GDM1 (cell line): ENCODE results near the gene TMPRSS11F.
"Not testable (repeated sequence)": the region's sequence is repeated elsewhere in the genome, so short reads cannot be mapped to it uniquely, and the experiment has no call there.

ENCODE experiments used
- DNase-seq: peaks from one replicate; lab custom pipeline; 2025; lab: John Stamatoyannopoulos, UW

The TMPRSS11F gene

GRCh38 chr4:68129793-68130192 lies at the start of gene TMPRSS11F:
TMPRSS11F (minus strand) TSS chr4:68129869; CDS start chr4:68129820, 49 bp downstream.
- DNase-seq, result no peak

GRCh38 chr4:68176904-68177303 lies 47.2 kb upstream of the TMPRSS11F start:
- no peak for DNase-seq

GRCh38 chr4:68176500-68176899 lies 46.8 kb upstream of the TMPRSS11F start:
- DNase-seq, result no peak

DNA sequence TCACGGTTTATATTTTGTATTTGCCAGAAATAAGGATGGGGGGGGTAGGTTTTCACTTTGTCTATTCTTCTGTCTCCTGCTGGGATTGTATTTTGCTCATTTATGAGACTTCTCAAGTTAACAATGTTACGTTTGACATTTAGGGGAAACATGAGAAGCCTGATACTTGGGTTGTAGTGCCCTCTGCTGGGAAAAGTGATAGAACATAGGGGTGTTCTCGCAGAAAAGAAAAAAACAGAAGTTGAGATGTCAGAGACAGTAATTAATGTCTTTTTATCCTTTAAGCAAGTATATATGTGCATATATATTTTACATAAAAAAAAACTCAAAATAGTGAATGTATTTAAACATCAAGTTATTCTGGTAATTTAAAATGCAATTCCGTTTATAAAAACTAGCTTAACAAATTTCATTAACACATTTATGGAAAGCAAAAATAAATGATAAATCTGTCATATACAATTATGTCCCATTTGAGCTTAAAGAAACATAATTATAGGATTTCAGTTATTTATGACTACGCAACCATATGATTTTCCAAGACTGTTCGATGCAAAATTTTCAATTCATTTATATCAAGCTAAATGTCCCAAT lies 46.0 kb upstream of the TMPRSS11F start:
- DNase-seq, result no peak

DNA sequence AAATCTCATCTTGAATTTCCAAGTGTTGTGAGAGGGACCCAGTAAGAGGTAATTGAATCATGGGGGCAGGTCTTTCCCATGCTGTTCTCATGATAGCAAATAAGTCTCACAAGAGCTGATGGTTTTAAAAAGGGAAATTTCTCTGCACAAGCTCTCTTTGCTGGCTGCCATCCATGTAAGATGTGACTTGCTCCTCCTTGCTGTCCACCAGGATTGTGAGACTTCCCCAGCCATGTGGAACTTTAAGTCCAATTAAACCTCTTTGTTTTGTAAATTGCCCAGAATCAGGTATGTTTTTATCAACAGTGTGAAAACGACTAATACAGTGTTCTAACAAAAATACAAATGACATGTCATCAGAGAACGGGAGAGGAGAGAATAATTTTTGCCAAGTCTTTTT lies 44.7 kb upstream of the TMPRSS11F start:
- not testable (repeated sequence) for DNase-seq

- DNase-seq, result not testable (repeated sequence)
Measured at GRCh38 chr4:68172147-68172546, 42.5 kb upstream of the TMPRSS11F start.

GRCh38 chr4:68167706-68168105 lies 38.0 kb upstream of the TMPRSS11F start:
- no peak for DNase-seq

GRCh38 chr4:68167166-68167565 lies 37.5 kb upstream of the TMPRSS11F start:
- no peak for DNase-seq

DNA sequence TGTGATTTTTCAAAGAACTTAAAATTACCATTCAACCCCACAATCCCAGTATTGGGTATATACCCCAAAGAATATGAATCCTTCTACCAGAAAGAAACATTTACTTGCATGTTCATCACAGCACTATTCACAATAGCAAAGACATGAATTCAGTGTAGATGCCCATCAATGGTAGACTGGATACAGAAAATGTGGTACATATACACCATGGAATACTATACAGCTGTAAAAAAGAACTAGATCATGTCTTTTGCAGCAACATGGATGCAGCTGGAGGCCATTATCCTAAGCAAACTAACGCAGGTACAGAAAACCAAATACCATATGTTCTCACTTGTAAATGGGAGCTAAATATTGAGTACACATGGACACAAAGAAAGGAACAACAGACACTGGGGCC lies 34.1 kb upstream of the TMPRSS11F start:
- no peak for DNase-seq

- no peak for DNase-seq
Measured at GRCh38 chr4:68162196-68162595, 32.5 kb upstream of the TMPRSS11F start.

GRCh38 chr4:68152411-68152810 lies 22.7 kb upstream of the TMPRSS11F start:
- no peak for DNase-seq

DNA sequence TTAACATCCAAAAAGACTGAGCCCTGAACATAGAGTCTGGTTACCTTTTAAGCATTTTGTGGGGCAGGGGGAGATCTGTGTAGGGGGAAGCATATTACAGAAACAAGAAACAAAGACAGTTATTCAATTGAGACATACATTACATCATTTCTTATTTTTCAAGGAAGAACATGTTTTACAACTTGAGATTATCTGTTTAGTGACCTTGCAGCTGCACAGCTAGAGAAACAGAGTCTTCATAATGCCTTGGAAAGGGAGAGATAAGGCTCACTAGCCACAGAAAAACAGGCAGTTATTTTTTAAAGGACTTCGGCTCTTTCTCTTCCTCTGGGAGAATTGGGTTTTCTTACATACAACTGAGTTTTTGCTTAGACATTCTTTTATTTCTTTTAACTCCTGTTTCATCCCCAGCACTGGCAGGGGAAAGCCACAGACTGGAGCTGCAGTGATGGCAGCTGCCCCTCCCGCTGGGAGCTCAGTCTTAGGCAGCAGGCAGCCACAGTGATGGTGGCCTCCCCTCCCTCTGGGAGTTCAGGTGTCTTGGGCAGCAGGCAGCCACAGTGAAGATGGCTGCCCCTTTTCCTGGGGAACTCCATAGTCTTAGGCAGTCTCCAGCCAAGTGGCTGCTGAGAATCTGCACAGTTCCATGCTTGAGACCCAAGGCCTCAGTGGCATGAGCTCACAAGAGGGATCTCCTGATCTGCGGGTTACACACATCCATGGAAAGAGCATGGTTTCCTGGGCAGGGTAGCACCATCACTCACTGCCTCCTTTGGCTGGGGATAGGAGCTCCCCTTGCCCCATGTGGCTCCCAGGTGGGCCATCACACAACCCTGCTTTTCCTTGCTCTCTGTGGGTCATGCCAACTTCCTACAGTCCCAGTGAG lies 19.4 kb upstream of the TMPRSS11F start:
- DNase-seq, result no peak

- no peak for DNase-seq
Measured at GRCh38 chr4:68147079-68147478, 17.4 kb upstream of the TMPRSS11F start.

DNA sequence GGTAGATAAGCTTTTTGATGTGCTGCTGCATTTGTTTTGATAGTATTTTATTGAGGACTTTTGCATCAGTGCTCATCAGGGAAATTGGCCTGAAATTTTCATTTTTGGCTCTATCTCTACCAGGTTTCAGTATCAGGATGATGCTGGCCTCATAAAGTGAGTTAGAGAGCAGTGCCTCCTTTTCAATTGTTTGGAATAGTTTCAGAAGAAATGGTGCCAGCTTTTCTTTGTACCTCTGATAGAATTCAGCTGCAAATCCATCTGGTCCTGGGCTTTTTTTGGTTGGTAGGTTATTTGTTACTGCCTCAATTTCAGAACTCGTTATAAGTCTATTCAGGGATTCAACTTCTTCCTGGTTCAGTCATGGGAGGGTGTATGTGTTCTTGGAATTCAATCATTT lies 15.6 kb upstream of the TMPRSS11F start:
- no peak for DNase-seq

GRCh38 chr4:68141852-68142251 lies 12.2 kb upstream of the TMPRSS11F start:
- DNase-seq, result no peak

DNA sequence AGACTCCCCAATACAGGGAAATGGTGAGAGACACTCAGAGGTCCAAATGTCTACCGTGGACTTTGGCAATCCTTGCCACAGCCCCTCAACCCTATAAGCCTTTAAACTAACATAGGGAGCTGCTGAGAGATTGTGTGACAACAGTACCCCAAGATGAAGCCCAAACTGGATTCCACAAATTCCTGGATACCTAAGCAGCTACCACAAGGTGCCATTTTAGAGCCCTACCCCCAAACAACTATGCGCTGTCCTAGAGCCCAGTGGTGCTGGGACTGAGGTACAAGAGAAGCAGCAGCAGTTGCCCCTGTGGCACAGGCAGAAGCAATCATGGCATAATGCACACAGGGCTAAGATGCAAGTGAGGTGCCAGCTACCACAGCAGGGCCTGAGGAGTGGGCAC lies 2.7 kb upstream of the TMPRSS11F start:
- DNase-seq, result no peak

GRCh38 chr4:68124262-68124661 lies 5.4 kb downstream of the TMPRSS11F start:
- no peak for DNase-seq

- no peak for DNase-seq
Measured at GRCh38 chr4:68123525-68123924, 6.1 kb downstream of the TMPRSS11F start.

DNA sequence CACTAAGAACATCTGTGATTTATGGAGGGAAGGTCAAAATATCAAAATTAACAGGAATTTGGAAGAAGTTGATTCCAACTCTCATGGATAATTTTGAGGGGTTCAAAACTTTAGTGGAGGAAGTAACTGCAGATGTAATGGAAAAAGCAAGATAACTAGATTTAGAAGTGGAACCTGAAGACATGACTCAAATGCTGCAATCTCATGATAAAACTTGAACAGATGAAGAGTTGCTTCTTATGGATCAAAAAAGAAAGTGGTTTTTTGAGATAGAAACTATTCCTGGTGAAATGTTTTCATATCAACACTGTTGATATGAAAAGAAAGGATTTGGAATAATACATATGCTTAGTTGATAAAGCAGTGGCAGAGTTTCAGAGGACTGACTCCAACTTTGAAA lies 9.7 kb downstream of the TMPRSS11F start:
- DNase-seq, result no peak

DNA sequence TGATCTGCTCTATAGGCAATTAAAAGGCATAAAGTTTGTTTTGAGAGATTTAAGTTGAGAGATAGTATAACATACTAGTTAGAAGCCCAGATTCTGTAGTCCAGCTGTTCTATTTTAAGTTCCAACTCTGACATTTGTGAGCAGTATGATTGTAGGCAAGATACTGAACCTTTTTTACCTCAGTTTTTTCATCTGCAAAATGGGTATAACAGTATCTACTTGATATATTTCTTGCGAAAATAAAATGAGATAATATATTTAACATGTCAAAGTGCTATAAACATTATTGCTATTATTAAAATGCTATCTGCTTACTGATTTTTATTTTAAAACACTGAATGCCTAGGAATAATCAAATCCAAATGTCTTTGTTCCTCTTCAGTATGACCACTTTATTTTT lies 19.2 kb downstream of the TMPRSS11F start:
- DNase-seq, result no peak

GRCh38 chr4:68109868-68110267 lies 19.8 kb downstream of the TMPRSS11F start:
- DNase-seq, result no peak

DNA sequence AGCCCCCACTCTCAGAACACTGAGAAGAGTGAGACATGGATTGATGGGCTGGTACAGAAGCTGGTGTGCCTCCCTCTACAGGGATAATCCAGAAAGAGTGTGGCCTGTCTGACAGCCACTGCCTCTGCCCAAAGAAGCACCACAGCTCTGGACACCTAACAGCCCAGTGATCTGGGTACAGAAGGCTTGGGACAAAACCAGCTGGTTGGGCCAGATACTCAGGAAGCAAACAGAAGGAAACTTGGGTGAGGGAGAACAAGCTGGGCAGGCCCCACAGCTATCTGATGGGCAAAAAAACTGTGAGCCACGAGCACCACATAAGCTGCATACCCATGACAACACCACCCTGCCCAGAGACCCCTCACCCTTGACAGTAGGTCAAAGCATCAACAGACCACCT lies 46.9 kb downstream of the TMPRSS11F start:
- no peak for DNase-seq

- DNase-seq, result no peak
Measured at GRCh38 chr4:68079928-68080327, 49.7 kb downstream of the TMPRSS11F start.

DNA sequence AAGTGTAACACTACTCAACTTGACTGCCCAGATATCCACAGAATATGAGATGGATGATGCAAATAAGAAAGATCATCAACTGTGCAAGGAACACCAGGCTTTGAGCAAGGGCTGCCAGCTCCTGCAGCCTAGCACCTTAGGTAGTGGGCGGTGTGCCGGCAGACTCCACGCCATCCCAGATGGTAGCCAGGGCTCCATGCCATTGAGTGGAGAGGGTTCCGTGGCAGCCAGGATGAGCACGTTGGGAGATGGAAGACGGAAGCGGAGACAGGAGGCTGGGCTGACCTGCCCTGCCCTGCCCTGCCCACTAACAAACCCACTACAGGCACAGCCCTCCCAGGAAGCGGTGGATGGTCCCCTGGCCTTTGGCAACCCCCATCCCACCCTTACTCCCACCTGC lies 51.9 kb downstream of the TMPRSS11F start:
- DNase-seq, result no peak
